ENCODE measurements around the gene MASP2.
A peak's percentile ranks its signal among the peaks of the same experiment; 100 is the strongest.

Gene MASP2

DNA sequence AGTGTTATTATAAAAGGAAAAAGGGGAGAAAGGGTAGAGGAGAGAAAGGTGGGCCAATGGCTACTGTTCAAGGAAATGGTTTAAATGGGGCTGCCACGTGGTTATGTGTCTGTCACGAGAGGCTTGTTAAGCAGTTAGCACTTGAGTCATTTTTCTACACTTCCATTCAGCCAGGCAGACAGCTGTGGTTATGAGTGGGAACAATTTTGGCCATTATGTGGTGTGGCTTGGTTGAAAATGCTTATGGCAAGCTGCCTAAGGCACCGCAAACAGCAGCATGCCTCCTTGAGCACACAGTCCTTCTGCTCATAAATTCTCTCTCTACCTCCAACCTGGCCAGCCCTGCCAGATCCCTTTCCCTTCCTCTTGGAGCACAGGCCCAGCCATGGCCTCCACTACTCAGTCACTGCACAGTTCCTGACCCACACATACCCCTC lies 15.9 kb upstream of the MASP2 start:
- no peak for TF ChIP-seq ARNT (IDR thresholded peaks at IDR 0.05)
- DNase-seq (ENCODE audit: extremely low spot score), result no peak
- POLR2A ChIA-PET, result interaction anchor here (1.5 kb wide), 1 partner anchor 25 kb away, joined by 6 read pairs; no protein-coding TSS in a partner anchor
- CTCF ChIA-PET, result interaction anchor here (0.6 to 0.7 kb wide), 2 partner anchors 19 to 531 kb away, joined by 3 read pairs; no protein-coding TSS in a partner anchor

DNA sequence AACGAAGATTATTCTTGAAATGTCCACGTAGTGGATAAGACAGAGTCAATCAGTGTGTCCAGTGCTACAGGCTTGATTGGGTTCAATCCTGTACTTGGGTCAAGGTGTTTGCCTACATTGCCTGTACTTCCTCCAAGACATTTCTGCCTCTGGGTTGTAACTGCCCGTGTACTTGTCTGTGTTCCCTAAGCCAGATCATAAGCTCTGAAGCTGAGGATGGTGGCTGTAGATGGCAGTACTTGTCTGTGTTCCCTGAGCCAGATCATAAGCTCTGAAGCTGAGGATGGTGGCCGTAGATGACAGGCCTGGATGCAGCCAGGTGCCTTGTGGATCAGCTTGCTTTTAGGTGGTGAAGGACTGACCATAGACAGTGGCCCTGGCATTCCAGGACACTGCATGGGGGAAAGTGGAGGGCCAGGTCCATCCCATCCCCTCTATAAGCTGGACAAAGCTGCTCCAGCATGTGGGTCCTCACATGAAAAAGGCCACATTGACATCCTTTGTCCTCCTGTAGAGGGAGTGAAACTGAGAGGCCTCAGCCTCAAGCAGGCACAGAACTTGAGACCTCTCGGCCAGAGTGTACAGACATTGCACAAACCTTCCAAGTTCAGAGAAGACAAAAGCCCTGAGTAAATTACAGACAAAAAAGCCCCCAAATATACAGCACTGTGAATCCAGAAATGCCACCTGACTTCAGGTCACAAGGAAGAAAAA lies 14.8 kb upstream of the MASP2 start:
- ChIA-PET POLR2A (interaction anchor here (1.0 to 1.6 kb wide), 3 partner anchors 11 to 38 kb away, joined by 3 to 6 read pairs (median 5); partner anchors contain the start of gene EXOSC10), CTCF (interaction anchor here (0.7 to 3.1 kb wide), 2 partner anchors 24 to 549 kb away, joined by 4 to 20 read pairs; no protein-coding TSS in a partner anchor)
- no peak for TF ChIP-seq BHLHE40 (IDR thresholded peaks at IDR 0.05; ENCODE audit: borderline replicate concordance)
- TF ChIP-seq ELF4 (IDR thresholded peaks at IDR 0.05), result no peak
- TF ChIP-seq ZNF384 (IDR thresholded peaks at IDR 0.05), result no peak
- no peak for TF ChIP-seq FOXK2 (IDR thresholded peaks at IDR 0.05)
- TF ChIP-seq LEF1 (IDR thresholded peaks at IDR 0.05; ENCODE audit: borderline replicate concordance), result no peak
- no peak for TF ChIP-seq CTBP1 (IDR thresholded peaks at IDR 0.05; ENCODE audit: borderline replicate concordance)
- TF ChIP-seq, protein P1, sequence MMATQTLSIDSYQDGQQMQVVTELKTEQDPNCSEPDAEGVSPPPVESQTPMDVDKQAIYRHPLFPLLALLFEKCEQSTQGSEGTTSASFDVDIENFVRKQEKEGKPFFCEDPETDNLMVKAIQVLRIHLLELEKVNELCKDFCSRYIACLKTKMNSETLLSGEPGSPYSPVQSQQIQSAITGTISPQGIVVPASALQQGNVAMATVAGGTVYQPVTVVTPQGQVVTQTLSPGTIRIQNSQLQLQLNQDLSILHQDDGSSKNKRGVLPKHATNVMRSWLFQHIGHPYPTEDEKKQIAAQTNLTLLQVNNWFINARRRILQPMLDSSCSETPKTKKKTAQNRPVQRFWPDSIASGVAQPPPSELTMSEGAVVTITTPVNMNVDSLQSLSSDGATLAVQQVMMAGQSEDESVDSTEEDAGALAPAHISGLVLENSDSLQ (IDR thresholded peaks at IDR 0.05), result no peak
- no peak for TF ChIP-seq SP1 (IDR thresholded peaks at IDR 0.05)
- DNase-seq (ENCODE audit: extremely low spot score), result no peak

DNA sequence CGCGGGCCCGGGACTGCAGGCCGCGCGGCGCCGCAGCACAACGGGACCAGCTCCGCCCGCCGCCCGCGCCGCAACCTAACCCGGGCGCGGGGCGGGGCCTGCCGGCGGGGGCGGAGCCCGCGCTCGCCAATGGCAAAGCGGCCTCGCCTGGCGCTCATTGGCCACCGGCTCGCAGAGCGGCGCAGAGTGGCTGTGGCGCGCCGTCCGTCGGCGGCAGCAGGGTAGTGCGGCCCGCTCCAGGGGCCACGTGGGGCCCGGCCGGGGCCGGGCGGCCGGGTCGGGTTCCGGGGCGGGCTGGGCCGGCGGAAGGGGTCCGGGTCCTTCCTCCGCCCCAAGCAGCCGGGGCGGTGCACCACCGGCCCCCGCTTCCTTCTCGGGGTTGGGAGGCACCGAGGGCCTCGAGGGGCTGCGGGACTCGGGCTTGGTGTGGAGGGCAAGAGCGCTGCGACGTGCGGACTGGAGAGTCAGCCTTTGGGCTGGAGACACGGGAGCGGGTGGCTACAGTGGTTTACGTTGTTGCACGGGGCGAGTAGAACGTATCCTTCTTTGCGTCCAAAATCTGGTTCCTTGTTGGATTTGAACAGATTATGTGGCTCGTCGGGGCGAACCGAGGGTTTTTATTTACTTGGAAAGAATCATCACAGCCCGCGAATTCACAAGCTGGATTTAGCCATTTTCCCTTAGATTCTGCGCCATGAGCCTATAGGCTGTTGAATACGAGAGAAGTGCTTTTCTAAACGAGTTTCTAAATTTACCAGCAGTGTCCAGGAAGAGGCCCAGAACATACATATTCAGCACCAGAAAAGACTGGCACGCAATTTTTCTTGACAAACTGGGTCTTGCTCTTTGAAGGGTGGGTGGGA lies 13.2 kb upstream of the MASP2 start, which contains the start of gene SRM:
Gene SRM (minus strand): TSS at position 51 of the 863 bp plus-strand sequence. CDS start 75 bp downstream, outside the sequence.
- TF ChIP-seq HDGF (IDR thresholded peaks at IDR 0.05; ENCODE audit: borderline replicate concordance), result no peak
- TF ChIP-seq LEF1 (IDR thresholded peaks at IDR 0.05; ENCODE audit: borderline replicate concordance), result peak; percentile 43; the same call in 1 of the 2 replicates
- TF ChIP-seq, protein P1 (IDR thresholded peaks at IDR 0.05), result peak; percentile 39; the same call in 1 of the 2 replicates
- CTCF ChIA-PET, result interaction anchor here (3.1 kb wide), 1 partner anchor 23 kb away, joined by 20 read pairs; no protein-coding TSS in a partner anchor
- DNase-seq (ENCODE audit: extremely low spot score), result peak; percentile 97
- POLR2A ChIA-PET, result interaction anchor here (0.6 to 1.8 kb wide), 11 partner anchors 8 to 48 kb away, joined by 3 to 10 read pairs (median 4); partner anchors contain the start of genes EXOSC10 and TARDBP

DNA sequence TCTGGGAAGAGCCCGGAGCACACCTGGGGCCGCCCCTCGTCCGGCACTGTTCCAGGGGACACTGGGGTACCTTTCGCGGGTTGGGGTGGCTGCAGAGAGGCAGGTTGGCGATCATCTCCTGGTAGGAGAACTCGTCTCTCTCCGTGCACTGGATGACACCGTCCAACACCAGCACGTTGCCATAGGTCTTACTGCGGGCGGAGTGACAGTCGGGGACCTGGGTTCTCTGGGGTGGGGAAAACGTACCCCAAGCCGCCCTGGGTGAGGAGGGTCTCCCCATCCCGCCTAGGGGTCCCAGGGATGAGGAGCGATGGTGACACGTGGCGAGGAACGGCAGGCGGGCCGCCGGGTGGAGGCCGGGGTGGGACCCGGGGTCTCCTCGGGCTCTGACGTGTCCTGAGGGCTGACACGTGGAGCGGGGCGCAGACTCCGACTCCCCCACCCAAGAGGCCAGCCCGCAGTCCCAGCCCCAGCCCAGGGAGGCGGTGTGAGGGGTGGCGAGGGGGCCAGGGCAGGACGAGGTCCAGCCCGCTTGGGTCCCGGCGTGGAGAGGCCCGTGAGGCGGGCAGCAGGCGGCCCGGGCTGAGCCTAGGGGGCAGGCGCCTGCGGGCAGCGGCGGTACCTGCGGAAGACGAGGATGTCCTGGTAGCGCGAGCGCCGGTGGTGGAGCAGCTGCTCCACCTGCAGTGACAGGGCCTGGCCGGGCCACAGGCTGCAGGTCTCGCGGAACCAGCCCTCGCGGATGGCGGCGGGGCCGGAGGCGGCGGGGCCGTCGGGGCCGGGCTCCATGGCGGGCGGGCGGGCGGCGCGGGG lies 12.3 kb upstream of the MASP2 start:
- CTCF ChIA-PET, result interaction anchor here (3.1 kb wide), 1 partner anchor 22 kb away, joined by 20 read pairs; no protein-coding TSS in a partner anchor
- DNase-seq (ENCODE audit: extremely low spot score), result no peak

DNA sequence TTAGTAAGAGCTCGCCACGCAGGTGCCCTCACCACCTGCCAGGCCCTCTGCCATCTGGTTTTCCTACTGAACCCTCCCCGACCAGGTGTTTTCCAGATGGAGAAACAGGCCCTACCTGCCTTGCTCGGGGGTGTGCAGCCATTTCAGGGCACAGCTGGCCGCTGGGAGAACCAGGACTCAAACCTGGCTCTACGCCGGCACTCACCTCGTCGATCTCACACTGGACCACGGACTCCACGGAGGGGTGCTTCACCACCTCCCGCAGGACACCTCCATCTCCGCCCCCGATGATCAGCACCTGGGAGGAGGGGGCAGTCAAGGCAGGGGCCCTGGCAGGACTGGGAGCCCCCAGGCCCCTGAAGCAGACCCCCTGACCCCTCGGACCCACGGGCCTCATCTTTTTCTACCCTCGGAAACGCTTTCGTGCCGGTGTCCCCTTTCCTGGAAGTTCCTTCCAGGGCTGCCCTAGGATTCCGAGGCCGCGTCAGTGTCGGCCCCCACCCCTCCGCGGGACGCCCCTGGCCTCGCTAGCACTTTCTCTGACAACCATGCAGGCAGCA lies 11.6 kb upstream of the MASP2 start:
- TF ChIP-seq BHLHE40 (IDR thresholded peaks at IDR 0.05; ENCODE audit: borderline replicate concordance) (no peak), FOXM1 (IDR thresholded peaks at IDR 0.05; ENCODE audit: borderline replicate concordance) (no peak), NFRKB (IDR thresholded peaks at IDR 0.05) (no peak), FOXK2 (IDR thresholded peaks at IDR 0.05) (no peak), ARNT (IDR thresholded peaks at IDR 0.05) (no peak), FOXA1 (IDR thresholded peaks at IDR 0.05) (no peak), ELF4 (IDR thresholded peaks at IDR 0.05) (no peak), CTBP1 (IDR thresholded peaks at IDR 0.05; ENCODE audit: borderline replicate concordance) (no peak), L3MBTL2 (conservative IDR thresholded peaks at IDR 0.05) (no peak), SP1 (IDR thresholded peaks at IDR 0.05) (no peak), TARDBP (IDR thresholded peaks at IDR 0.05) (no peak), SUZ12 (IDR thresholded peaks at IDR 0.05) (no peak), ZNF384 (IDR thresholded peaks at IDR 0.05) (no peak)
- TF ChIP-seq, protein P1 (IDR thresholded peaks at IDR 0.05), result no peak
- no peak for DNase-seq (ENCODE audit: extremely low spot score)
- POLR2A ChIA-PET, result interaction anchor here (0.7 kb wide), 1 partner anchor 40 kb away, joined by 3 read pairs; the partner anchor contains the start of gene EXOSC10
- CTCF ChIA-PET, result no interaction called here

More for the DNA sequence above, 12.3 kb upstream of the MASP2 start:
- TF ChIP-seq L3MBTL2 (conservative IDR thresholded peaks at IDR 0.05) (peak; percentile 43), NFRKB (IDR thresholded peaks at IDR 0.05) (no peak)
- POLR2A ChIA-PET, result interaction anchor here (1.0 to 1.8 kb wide), 7 partner anchors 9 to 48 kb away, joined by 3 to 10 read pairs (median 5); partner anchors contain the start of genes EXOSC10 and TARDBP

Measured in HEK293T (cell line).